ENCODE data around the gene HOXA9.
A peak's percentile ranks its signal among the peaks of the same experiment; 100 is the strongest.

Gene HOXA9

GRCh38 chr7:27165089-27165995 is at the start of gene HOXA9:
Gene HOXA9 (minus strand): TSS chr7:27165537. CDS start chr7:27165457, 80 bp downstream.
- no peak for DNase-seq

GRCh38 chr7:27214239-27214950 is 49.1 kb upstream of the HOXA9 start:
- no peak for DNase-seq

GRCh38 chr7:27213433-27214238 is 48.3 kb upstream of the HOXA9 start:
- DNase-seq = no peak

- DNase-seq = no peak
These were observed 47.4 kb upstream of the HOXA9 start for GRCh38 chr7:27212497-27213432.

- no peak for DNase-seq
These were observed 46.4 kb upstream of the HOXA9 start for GRCh38 chr7:27211764-27212204.

GRCh38 chr7:27211084-27211446 is 45.7 kb upstream of the HOXA9 start:
- DNase-seq = no peak

- peak; percentile 63 to 68 for DNase-seq
These were observed 45.2 kb upstream of the HOXA9 start for GRCh38 chr7:27210441-27211083.

GRCh38 chr7:27209933-27210440 is 44.6 kb upstream of the HOXA9 start:
- no peak for DNase-seq

- no peak for DNase-seq
These were observed 43.7 kb upstream of the HOXA9 start for GRCh38 chr7:27208998-27209397.

- no peak for DNase-seq
These were observed 42.1 kb upstream of the HOXA9 start for GRCh38 chr7:27207348-27207985.

- DNase-seq = no peak
These were observed 40.3 kb upstream of the HOXA9 start for GRCh38 chr7:27205325-27206280.

GRCh38 chr7:27204851-27205322 is 39.5 kb upstream of the HOXA9 start:
- DNase-seq = no peak

GRCh38 chr7:27203964-27204594 is 38.7 kb upstream of the HOXA9 start:
- no peak for DNase-seq

- no peak for DNase-seq
These were observed 38.1 kb upstream of the HOXA9 start for GRCh38 chr7:27203365-27203953.

GRCh38 chr7:27202862-27203134 is 37.5 kb upstream of the HOXA9 start:
- no peak for DNase-seq

GRCh38 chr7:27202018-27202861 is 36.9 kb upstream of the HOXA9 start:
- DNase-seq = no peak

- no peak for DNase-seq
These were observed 36.3 kb upstream of the HOXA9 start for GRCh38 chr7:27201580-27202017.

All from SHP77 (cell line).